Endodermal cell (in vitro differentiated cells): ENCODE data around the gene DCLK1. TPM values are rescaled to one million over a fixed set of nuclear protein-coding genes. Genes with fewer than 3 reads are reported as not detected.

Experiments
- DNase-seq: peaks from one replicate; pipeline ENCODE4 v3.0.0-alpha.2; 2017
- H3K27ac ChIP-seq: 2 replicates; pipeline ENCODE4 v1.5.1; 2013; ENCODE audit warnings: mild to moderate bottlenecking, low read depth, low read length, moderate library complexity
- H3K27me3 ChIP-seq: 2 replicates; pipeline ENCODE4 v1.6.1; 2013; ENCODE audit warnings: mild to moderate bottlenecking, low read length, moderate library complexity; ENCODE audit not compliant: insufficient read depth, control insufficient read depth, poor library complexity, severe bottlenecking
- H3K36me3 ChIP-seq: 2 replicates; pipeline ENCODE4 v1.7.0; 2013; ENCODE audit warnings: mild to moderate bottlenecking, low read length, moderate library complexity; ENCODE audit not compliant: control insufficient read depth, insufficient read depth
- H3K4me1 ChIP-seq: one replicate; pipeline ENCODE4 v1.7.0; 2013; ENCODE audit warnings: low read length; ENCODE audit not compliant: control insufficient read depth, insufficient read depth
- H3K4me3 ChIP-seq: 2 replicates; pipeline ENCODE4 v1.5.1; 2013; ENCODE audit warnings: mild to moderate bottlenecking, low read length, moderate library complexity
- H3K9ac ChIP-seq: 2 replicates; pipeline ENCODE4 v1.6.1; 2013; ENCODE audit warnings: mild to moderate bottlenecking, low read length, moderate library complexity; ENCODE audit not compliant: poor library complexity, severe bottlenecking; ENCODE audit errors: extremely low read depth
- H3K9me3 ChIP-seq: 2 replicates; pipeline ENCODE4 v1.6.1; 2013; ENCODE audit warnings: mild to moderate bottlenecking, low read length, moderate library complexity; ENCODE audit not compliant: control insufficient read depth
- H3K27ac Mint-ChIP-seq: 2 replicates; pipeline ENCODE4 v1.8.0; 2020; ENCODE audit warnings: mixed read lengths
- H3K27me3 Mint-ChIP-seq: 2 replicates; pipeline ENCODE4 v1.8.0; 2021; ENCODE audit warnings: mild to moderate bottlenecking, mixed read lengths; ENCODE audit not compliant: insufficient read depth
- H3K36me3 Mint-ChIP-seq: 2 replicates; pipeline ENCODE4 v1.8.0; 2020; ENCODE audit warnings: low read depth, mixed read lengths
- H3K4me1 Mint-ChIP-seq: 2 replicates; pipeline ENCODE4 v1.8.0; 2020; ENCODE audit warnings: mixed read lengths
- H3K4me3 Mint-ChIP-seq: 2 replicates; pipeline ENCODE4 v1.8.0; 2020; ENCODE audit warnings: mild to moderate bottlenecking, moderate library complexity, mixed read lengths
- H3K9me3 Mint-ChIP-seq: 2 replicates; pipeline ENCODE4 v1.8.0; 2020; ENCODE audit warnings: mild to moderate bottlenecking, mixed read lengths
- CTCF ChIP-seq: fragments of 200-600 bp; sonication (generic); conservative IDR thresholded peaks from 2 replicates; pipeline ENCODE4 v1.5.0; 2021; ENCODE audit warnings: antibody characterized with exemption, mild to moderate bottlenecking
- WGBS, 2 experiments: methylation state at CpG; one replicate each; pipeline versions ENCODE4 v1.1.5 to v1.1.7; 2013; ENCODE audit warnings: missing lambda C conversion rate in 2 of 2, mixed read lengths in 1 of 2; ENCODE audit not compliant: insufficient coverage in 1 of 2, insufficient read length in 1 of 2; 5-methylcytosine and 5-hydroxymethylcytosine counted together
- total RNA-seq, 2 donors: library from RNA; stranded (reverse); fragmentation: NEBNext Ultra II Directional in 1 of 2; extraction: Animal tissue kit (Norgen Biotek cat#: 25700) in 1 of 2; gene quantifications; 2 replicates in 1 of 2; 3 replicates in 1 of 2; pipeline ENCODE4 v1.2.1, GENCODE V29; 2021

The DCLK1 gene
- total RNA-seq, 2 donors from 2014 or later: 3.0 to 32.8 TPM

- Mint-ChIP-seq H3K4me1 (peaks cover 6% of the 10 kb centered on the region), H3K9me3 (no peaks in the 10 kb centered on the region), H3K27ac (no peak overlapping the region), H3K27me3 (peaks cover 48% of the 10 kb centered on the region), H3K4me3 (no peak overlapping the region), H3K36me3 (no peaks in the 10 kb centered on the region)
- H3K9me3 ChIP-seq: no peaks in the 10 kb centered on the region
- DNase-seq: no peak
- H3K27me3 ChIP-seq: peaks cover 61% of the 10 kb centered on the region
- 90 to 98% methylated on average over 4 of the region's 4 CpGs for whole genome bisulfite sequencing, 2 experiments
- H3K27ac ChIP-seq: no peak overlapping the region
- no peak overlapping the region for H3K9ac ChIP-seq
- no peaks in the 10 kb centered on the region for H3K4me1 ChIP-seq
- H3K36me3 ChIP-seq: no peaks in the 10 kb centered on the region
- TF ChIP-seq CTCF: no peak
- H3K4me3 ChIP-seq: peak overlapping the region; percentile 83
Measured at GRCh38 chr13:36129539-36129938, 1.6 kb downstream of the DCLK1 start.

- Histone ChIP-seq H3K36me3 (no peaks in the 10 kb centered on the region), H3K27me3 (peaks cover 45% of the 10 kb centered on the region), H3K27ac (no peak overlapping the region), H3K4me3 (no peak overlapping the region), H3K4me1 (no peaks in the 10 kb centered on the region), H3K9me3 (no peaks in the 10 kb centered on the region), H3K9ac (no peak overlapping the region)
- H3K4me1 Mint-ChIP-seq: peaks cover 6% of the 10 kb centered on the region
- no peak overlapping the region for H3K27ac Mint-ChIP-seq
- H3K9me3 Mint-ChIP-seq: no peaks in the 10 kb centered on the region
- WGBS, 2 experiments: 95 to 100% methylated on average over 1 to 3 of the region's 3 CpGs
- no peaks in the 10 kb centered on the region for H3K36me3 Mint-ChIP-seq
- TF ChIP-seq CTCF: no peak
- no peak for DNase-seq
- H3K4me3 Mint-ChIP-seq: no peak overlapping the region
- peaks cover 34% of the 10 kb centered on the region for H3K27me3 Mint-ChIP-seq
Measured at GRCh38 chr13:36126491-36126890, 4.7 kb downstream of the DCLK1 start.

GRCh38 chr13:36125841-36126240 is 5.3 kb downstream of the DCLK1 start:
- peaks cover 43% of the 10 kb centered on the region for H3K27me3 ChIP-seq
- no peak overlapping the region for H3K4me3 ChIP-seq
- Mint-ChIP-seq H3K36me3 (no peaks in the 10 kb centered on the region), H3K27me3 (peaks cover 30% of the 10 kb centered on the region), H3K9me3 (no peaks in the 10 kb centered on the region), H3K4me1 (peaks cover 6% of the 10 kb centered on the region), H3K4me3 (no peak overlapping the region), H3K27ac (no peak overlapping the region)
- H3K9me3 ChIP-seq: no peaks in the 10 kb centered on the region
- TF ChIP-seq CTCF: no peak
- H3K4me1 ChIP-seq: no peaks in the 10 kb centered on the region
- H3K9ac ChIP-seq: no peak overlapping the region
- H3K27ac ChIP-seq: no peak overlapping the region
- DNase-seq: no peak
- H3K36me3 ChIP-seq: no peaks in the 10 kb centered on the region
- WGBS, 2 experiments: 93 to 95% methylated on average over 16 to 27 of the region's 28 CpGs
